ENCODE measurements around the gene ACKR2.

GRCh38 chr3:42814914-42815507 is 5.8 kb downstream of the ACKR2 start:
- TF ChIP-seq CTCF (IDR thresholded peaks at IDR 0.05): no peak
- TF ChIP-seq POLR2A (IDR thresholded peaks at IDR 0.05): no peak
